Stimulated activated CD4-positive, alpha-beta T cell treated with anti-CD3 and anti-CD28 coated beads, Interleukin-15, amount 100 ng/mL, for 48 hours (primary cell): ENCODE measurements around the gene SFXN5.
"Not testable (repeated sequence)": the region's sequence is repeated elsewhere in the genome, so short reads cannot be mapped to it uniquely, and the experiment has no call there.

Source experiments
- DNase-seq, 2 donors: peaks; one replicate each; pipeline ENCODE4 v3.0.0-alpha.2; 2020; ENCODE audit warnings: low read depth in 2 of 2

SFXN5 gene

GRCh38 chr2:72923833-72924352, 147.6 kb downstream of the SFXN5 start:
- no peak for DNase-seq

- no peak for DNase-seq
Observed at GRCh38 chr2:72921853-72922252, 149.7 kb downstream of the SFXN5 start.

GRCh38 chr2:72921088-72921851, 150.2 kb downstream of the SFXN5 start:
- DNase-seq = no peak

GRCh38 chr2:72920318-72921087, 151.0 kb downstream of the SFXN5 start:
- DNase-seq = no peak

GRCh38 chr2:72919414-72920317, 151.8 kb downstream of the SFXN5 start:
- no peak for DNase-seq

GRCh38 chr2:72917877-72918553, 153.5 kb downstream of the SFXN5 start:
- no peak for DNase-seq

GRCh38 chr2:72917138-72917876, 154.2 kb downstream of the SFXN5 start, which contains the start of gene EMX1:
Gene EMX1 (plus strand): TSS chr2:72917519. CDS start chr2:72917853, 334 bp downstream.
- peak in 1 of 2 donors; percentile 37 for DNase-seq

- DNase-seq = no peak
Observed at GRCh38 chr2:72916743-72917137, 154.8 kb downstream of the SFXN5 start.

GRCh38 chr2:72915907-72916742, 155.4 kb downstream of the SFXN5 start:
- DNase-seq = peak in 1 of 2 donors; percentile 40

- DNase-seq = no peak
Observed at GRCh38 chr2:72915320-72915906, 156.1 kb downstream of the SFXN5 start.

GRCh38 chr2:72914589-72915319, 156.8 kb downstream of the SFXN5 start:
- DNase-seq = no peak

- DNase-seq = no peak
Observed at GRCh38 chr2:72914206-72914559, 157.3 kb downstream of the SFXN5 start.

- DNase-seq = no peak
Observed at GRCh38 chr2:72913486-72914205, 157.9 kb downstream of the SFXN5 start.

- no peak for DNase-seq
Observed at GRCh38 chr2:72911256-72911655, 160.3 kb downstream of the SFXN5 start.

GRCh38 chr2:72908741-72909140, 162.8 kb downstream of the SFXN5 start:
- DNase-seq = no peak

- DNase-seq = not testable (repeated sequence)
Observed at GRCh38 chr2:72907369-72907768, 164.1 kb downstream of the SFXN5 start.

- no peak for DNase-seq
Observed at GRCh38 chr2:72901426-72901825, 170.1 kb downstream of the SFXN5 start.
